Measurements from ENCODE around the gene VAT1L. TPM values are rescaled to one million over a fixed set of nuclear protein-coding genes. Genes with fewer than 3 reads are reported as not detected.

VAT1L gene
- total RNA-seq, 1 experiment from 2014 or later, result 33.8 TPM

GRCh38 chr16:77868478-77868877, 80.1 kb downstream of the VAT1L start:
- Histone ChIP-seq H3K4me1 (ENCODE audit: insufficient read depth, low read length) (no peaks in the 10 kb centered on the region; the same call in 1 of the 2 replicates), H2BK5ac (ENCODE audit: insufficient read length, low read length) (no peak overlapping the region), H3K23me2 (ENCODE audit: insufficient read length, low read depth, low read length, poor library complexity, severe bottlenecking) (no peaks in the 10 kb centered on the region), H2AK5ac (ENCODE audit: insufficient read length, low read length) (no peak overlapping the region), H4K8ac (replicated peaks; ENCODE audit: insufficient read length, low read depth, low read length) (no peak overlapping the region), H3K18ac (ENCODE audit: insufficient read length, low read depth, low read length) (no peak overlapping the region), H3K14ac (ENCODE audit: insufficient read depth, low read length) (no peak overlapping the region), H4K91ac (ENCODE audit: insufficient read length, low read depth, low read length) (no peak overlapping the region), H3K23ac (ENCODE audit: insufficient read length, low read depth, low read length) (no peak overlapping the region), H3T11ph (ENCODE audit: low read length) (no peak overlapping the region), H3K79me2 (ENCODE audit: insufficient read depth, low read length) (no peaks in the 10 kb centered on the region), H3K56ac (ENCODE audit: insufficient read length, low read depth, low read length) (no peak overlapping the region), H4K5ac (ENCODE audit: insufficient read length, low read depth, low read length) (no peak overlapping the region), H3K9me3 (ENCODE audit: control insufficient read depth, low read depth, low read length) (no peaks in the 10 kb centered on the region), H2AFZ (ENCODE audit: low read length) (no peak overlapping the region), H3K27me3 (ENCODE audit: insufficient read depth, low read length) (no peaks in the 10 kb centered on the region), H3K4me2 (ENCODE audit: insufficient read depth, insufficient read length, low read length) (no peak overlapping the region), H3K4ac (ENCODE audit: low read depth, low read length) (no peak overlapping the region), H4K20me1 (ENCODE audit: control insufficient read depth, insufficient read depth, insufficient read length) (no peaks in the 10 kb centered on the region), H2BK120ac (ENCODE audit: low read depth, low read length, poor library complexity, severe bottlenecking) (no peak overlapping the region), H3K27ac (ENCODE audit: insufficient read length, low read depth, low read length) (no peak overlapping the region), H2BK20ac (ENCODE audit: low read depth, low read length, poor library complexity, severe bottlenecking) (no peak overlapping the region), H3K79me1 (ENCODE audit: insufficient read depth, low read depth, low read length, poor library complexity, severe bottlenecking) (no peaks in the 10 kb centered on the region), H2BK12ac (ENCODE audit: insufficient read length, low read depth, low read length) (no peak overlapping the region), H2BK15ac (ENCODE audit: low read depth, low read length) (no peak overlapping the region), H3K9ac (ENCODE audit: extremely low read depth, insufficient read length, low read length) (no peak overlapping the region)
- peaks cover 9 to 32% (median 10%) of the 10 kb centered on the region in 3 experiments; a peak in 5 of 7 replicates for H3K36me3 Mint-ChIP-seq (ENCODE audit: insufficient read depth in 1 of 3, low read depth in 3 of 3)
- no peak for DNase-seq
- peaks cover 12 to 27% of the 10 kb centered on the region in 2 experiments for H3K4me1 Mint-ChIP-seq
- H3K27me3 Mint-ChIP-seq (ENCODE audit: low read depth), result no peaks in the 10 kb centered on the region
- no peaks in the 10 kb centered on the region for H3K9me3 Mint-ChIP-seq
- WGBS (ENCODE audit: extremely low coverage, insufficient read length, low lambda C conversion rate), result no CpG with 5 or more reads among the region's 5 CpGs
- H3K27ac Mint-ChIP-seq, result no peak overlapping the region; a peak in 1 of 7 replicates
- no peak for TF ChIP-seq CTCF (conservative IDR thresholded peaks at IDR 0.05)
- no peak overlapping the region for H3K4me3 Mint-ChIP-seq

Data from H9 (cell line).